ENCODE data around the gene SAYSD1. TPM values are rescaled to one million over a fixed set of nuclear protein-coding genes. Genes with fewer than 3 reads are reported as not detected.

SAYSD1 gene
- total RNA-seq, 1 experiment from 2014 or later, result 20.8 TPM

DNA sequence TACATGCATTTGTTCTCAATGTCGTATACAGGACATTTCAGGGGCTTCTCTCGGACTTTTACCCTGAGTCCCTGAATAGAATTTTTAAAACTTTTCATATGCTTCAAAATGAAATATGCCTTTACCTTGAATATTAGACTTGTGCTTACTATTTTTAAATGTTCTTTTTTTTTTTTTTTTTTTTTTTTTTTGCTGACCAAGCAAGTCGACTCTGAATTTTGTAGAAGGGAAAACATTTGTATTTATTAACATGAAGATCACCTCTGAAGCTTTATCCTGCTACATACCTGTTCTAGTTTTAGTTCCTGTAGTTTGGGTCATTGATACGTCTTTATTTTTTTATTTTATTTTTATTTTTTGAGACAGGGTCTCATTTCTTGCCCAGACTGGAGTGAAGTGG lies 39.7 kb upstream of the SAYSD1 start:
- Histone ChIP-seq H3K27me3 (replicated peaks; ENCODE audit: control insufficient read depth, insufficient read depth, low read length) (no peaks in the 10 kb centered on the region), H3K36me3 (ENCODE audit: control insufficient read depth, insufficient read depth, low read length) (no peaks in the 10 kb centered on the region), H3K4me3 (ENCODE audit: low read depth, low read length) (no peak overlapping the region), H3K4me1 (no peaks in the 10 kb centered on the region), H3K9me3 (no peaks in the 10 kb centered on the region)
- POLR2A ChIA-PET, result interaction anchor here (0.6 kb wide), 1 partner anchor 1590 kb away, joined by 10 read pairs; no protein-coding TSS in a partner anchor
- Mint-ChIP-seq H3K4me1 (ENCODE audit: low read depth, unreplicated experiment) (peaks cover 7% of the 10 kb centered on the region), H3K4me3 (ENCODE audit: unreplicated experiment) (no peak overlapping the region), H3K9me3 (ENCODE audit: unreplicated experiment) (no peaks in the 10 kb centered on the region), H3K27ac (ENCODE audit: unreplicated experiment) (no peak overlapping the region), H3K36me3 (ENCODE audit: insufficient read depth, unreplicated experiment) (no peaks in the 10 kb centered on the region), H3K27me3 (ENCODE audit: insufficient read depth, unreplicated experiment) (peaks cover 11% of the 10 kb centered on the region)
- CTCF ChIA-PET, result no interaction called here
- intact Hi-C loops (cut with micrococcal nuclease; ENCODE audit: unreplicated experiment), result loop anchor here (5.0 kb wide), 1 partner anchor 282 kb away; no protein-coding TSS in a partner anchor
- no peak for DNase-seq
- BruUV-seq (replicated peaks), result no TSS peak
- TF ChIP-seq, protein P1, sequence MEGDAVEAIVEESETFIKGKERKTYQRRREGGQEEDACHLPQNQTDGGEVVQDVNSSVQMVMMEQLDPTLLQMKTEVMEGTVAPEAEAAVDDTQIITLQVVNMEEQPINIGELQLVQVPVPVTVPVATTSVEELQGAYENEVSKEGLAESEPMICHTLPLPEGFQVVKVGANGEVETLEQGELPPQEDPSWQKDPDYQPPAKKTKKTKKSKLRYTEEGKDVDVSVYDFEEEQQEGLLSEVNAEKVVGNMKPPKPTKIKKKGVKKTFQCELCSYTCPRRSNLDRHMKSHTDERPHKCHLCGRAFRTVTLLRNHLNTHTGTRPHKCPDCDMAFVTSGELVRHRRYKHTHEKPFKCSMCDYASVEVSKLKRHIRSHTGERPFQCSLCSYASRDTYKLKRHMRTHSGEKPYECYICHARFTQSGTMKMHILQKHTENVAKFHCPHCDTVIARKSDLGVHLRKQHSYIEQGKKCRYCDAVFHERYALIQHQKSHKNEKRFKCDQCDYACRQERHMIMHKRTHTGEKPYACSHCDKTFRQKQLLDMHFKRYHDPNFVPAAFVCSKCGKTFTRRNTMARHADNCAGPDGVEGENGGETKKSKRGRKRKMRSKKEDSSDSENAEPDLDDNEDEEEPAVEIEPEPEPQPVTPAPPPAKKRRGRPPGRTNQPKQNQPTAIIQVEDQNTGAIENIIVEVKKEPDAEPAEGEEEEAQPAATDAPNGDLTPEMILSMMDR (IDR thresholded peaks at IDR 0.05; ENCODE audit: insufficient read depth in 1 of 2, low read depth in 1 of 2, low read length in 1 of 2, severe bottlenecking in 1 of 2, unreplicated experiment in 1 of 2), result no peak

DNA sequence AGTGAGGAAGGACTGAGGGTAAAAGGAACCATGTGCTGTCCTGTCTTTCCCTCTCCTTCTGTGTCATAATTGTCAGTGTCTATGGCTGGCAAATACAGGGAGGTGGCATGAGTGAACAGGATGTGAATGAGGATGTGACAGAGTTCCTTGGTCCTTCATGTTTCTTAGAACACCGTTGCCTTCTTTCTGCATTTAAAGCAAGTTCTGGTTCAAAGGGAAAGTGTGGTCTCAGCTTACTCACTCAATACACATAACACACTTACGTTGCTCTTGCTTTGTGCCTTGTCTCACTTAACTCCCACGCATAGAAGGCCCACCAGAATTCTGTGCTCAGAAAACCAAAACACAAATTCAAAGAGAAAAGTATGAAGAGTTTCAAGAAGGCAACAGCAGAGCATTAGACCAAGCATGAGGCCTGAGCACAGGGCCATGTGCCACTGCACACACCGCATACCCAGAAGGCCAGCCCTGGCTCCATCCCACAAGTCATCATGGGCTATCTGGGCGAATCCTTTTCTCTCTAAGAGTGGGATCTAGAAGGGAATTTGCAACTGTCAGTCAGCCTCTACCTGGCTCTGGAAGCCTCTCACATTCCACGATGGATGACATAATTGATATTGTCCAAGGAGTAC lies 38.9 kb upstream of the SAYSD1 start:
- peaks cover 16% of the 10 kb centered on the region for H3K27me3 Mint-ChIP-seq (ENCODE audit: insufficient read depth, unreplicated experiment)
- Histone ChIP-seq H3K36me3 (ENCODE audit: control insufficient read depth, insufficient read depth, low read length) (no peaks in the 10 kb centered on the region), H3K27me3 (replicated peaks; ENCODE audit: control insufficient read depth, insufficient read depth, low read length) (no peaks in the 10 kb centered on the region), H3K9me3 (no peaks in the 10 kb centered on the region), H3K4me3 (ENCODE audit: low read depth, low read length) (no peak overlapping the region), H3K4me1 (no peaks in the 10 kb centered on the region)
- H3K27ac Mint-ChIP-seq (ENCODE audit: unreplicated experiment), result no peak overlapping the region
- CTCF ChIA-PET, result no interaction called here
- DNase-seq, result no peak
- H3K4me1 Mint-ChIP-seq (ENCODE audit: low read depth, unreplicated experiment), result peaks cover 7% of the 10 kb centered on the region
- intact Hi-C loops (cut with micrococcal nuclease; ENCODE audit: unreplicated experiment), result no loop called here
- no TSS peak for BruUV-seq (replicated peaks)
- no peaks in the 10 kb centered on the region for H3K36me3 Mint-ChIP-seq (ENCODE audit: insufficient read depth, unreplicated experiment)
- POLR2A ChIA-PET, result no interaction called here
- H3K4me3 Mint-ChIP-seq (ENCODE audit: unreplicated experiment), result no peak overlapping the region
- TF ChIP-seq, protein P1 (IDR thresholded peaks at IDR 0.05; ENCODE audit: insufficient read depth in 1 of 2, low read depth in 1 of 2, low read length in 1 of 2, severe bottlenecking in 1 of 2, unreplicated experiment in 1 of 2), result no peak
- H3K9me3 Mint-ChIP-seq (ENCODE audit: unreplicated experiment), result no peaks in the 10 kb centered on the region

DNA sequence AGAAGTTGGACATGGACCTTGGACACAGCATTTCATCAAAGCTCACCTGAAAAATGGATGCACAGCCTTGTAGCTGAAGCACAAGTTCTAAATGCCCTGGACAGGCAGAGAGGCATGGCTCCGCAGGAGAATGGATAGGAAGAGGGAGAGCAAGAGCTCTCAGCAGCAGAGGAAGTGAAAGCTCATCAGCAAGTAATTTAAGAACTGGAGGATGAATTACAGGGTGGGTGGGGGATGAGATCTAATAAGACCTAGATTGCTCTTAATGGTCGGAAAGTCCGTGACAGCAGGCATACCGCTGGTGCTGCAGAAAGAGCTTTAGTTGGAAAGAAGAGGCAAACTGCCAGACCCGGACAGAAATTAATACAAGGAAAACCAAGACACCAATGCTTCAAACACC lies 37.3 kb upstream of the SAYSD1 start:
- no peak for DNase-seq
- no peak overlapping the region for H3K27ac Mint-ChIP-seq (ENCODE audit: unreplicated experiment)
- no peaks in the 10 kb centered on the region for H3K36me3 Mint-ChIP-seq (ENCODE audit: insufficient read depth, unreplicated experiment)
- no peaks in the 10 kb centered on the region for H3K27me3 ChIP-seq (replicated peaks; ENCODE audit: control insufficient read depth, insufficient read depth, low read length)
- POLR2A ChIA-PET, result no interaction called here
- no peaks in the 10 kb centered on the region for H3K36me3 ChIP-seq (ENCODE audit: control insufficient read depth, insufficient read depth, low read length)
- H3K4me3 ChIP-seq (ENCODE audit: low read depth, low read length), result no peak overlapping the region
- no TSS peak for BruUV-seq (replicated peaks)
- peaks cover 18% of the 10 kb centered on the region for H3K27me3 Mint-ChIP-seq (ENCODE audit: insufficient read depth, unreplicated experiment)
- no peak overlapping the region for H3K4me3 Mint-ChIP-seq (ENCODE audit: unreplicated experiment)
- CTCF ChIA-PET, result interaction anchor here (0.7 kb wide), 1 partner anchor 31 kb away, joined by 5 read pairs; no protein-coding TSS in a partner anchor
- no peaks in the 10 kb centered on the region for H3K9me3 ChIP-seq
- H3K4me1 ChIP-seq, result no peaks in the 10 kb centered on the region
- H3K9me3 Mint-ChIP-seq (ENCODE audit: unreplicated experiment), result no peaks in the 10 kb centered on the region
- intact Hi-C loops (cut with micrococcal nuclease; ENCODE audit: unreplicated experiment), result no loop called here
- H3K4me1 Mint-ChIP-seq (ENCODE audit: low read depth, unreplicated experiment), result no peaks in the 10 kb centered on the region
- TF ChIP-seq, protein P1 (IDR thresholded peaks at IDR 0.05; ENCODE audit: insufficient read depth in 1 of 2, low read depth in 1 of 2, low read length in 1 of 2, severe bottlenecking in 1 of 2, unreplicated experiment in 1 of 2), result no peak

Data from Caco-2 (cell line).